ENCODE results near the gene PCBP3.
"Not testable (repeated sequence)": the region's sequence is repeated elsewhere in the genome, so short reads cannot be mapped to it uniquely, and the experiment has no call there.

Gene PCBP3

DNA sequence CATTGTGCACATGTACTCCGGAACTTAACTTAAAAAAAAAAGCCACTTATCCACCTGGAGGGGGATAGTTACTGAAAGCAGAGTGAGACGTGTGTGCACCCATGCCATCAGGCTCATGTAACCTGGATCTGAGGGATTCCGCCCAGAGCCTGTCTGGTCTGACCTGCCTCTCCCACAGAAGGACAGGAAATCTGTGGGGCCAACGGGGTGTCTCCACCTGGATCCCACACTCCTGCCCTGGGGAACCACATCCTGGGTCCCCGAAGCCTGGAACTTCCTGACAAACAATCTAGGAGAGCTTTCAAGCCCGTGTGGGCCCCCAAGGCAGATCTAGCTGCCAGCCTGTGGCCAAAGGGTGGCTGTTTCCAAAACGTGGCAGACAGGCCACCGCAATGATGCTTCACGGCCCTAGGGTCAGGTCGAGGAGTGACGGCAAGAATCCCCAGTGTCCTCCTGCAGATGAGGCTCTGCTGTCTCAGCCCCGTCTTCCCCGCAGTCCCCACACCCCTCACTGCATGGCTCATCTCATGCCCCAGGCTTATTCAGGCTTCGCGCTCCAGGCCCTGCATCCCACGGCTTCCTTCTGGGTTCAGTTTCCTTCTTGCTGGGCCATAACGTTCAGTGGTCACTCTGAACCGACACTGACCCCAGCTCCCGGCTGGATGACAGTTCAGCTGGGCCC lies 21.0 kb upstream of the PCBP3 start:
- no peak overlapping the region for H3K4me3 Mint-ChIP-seq

DNA sequence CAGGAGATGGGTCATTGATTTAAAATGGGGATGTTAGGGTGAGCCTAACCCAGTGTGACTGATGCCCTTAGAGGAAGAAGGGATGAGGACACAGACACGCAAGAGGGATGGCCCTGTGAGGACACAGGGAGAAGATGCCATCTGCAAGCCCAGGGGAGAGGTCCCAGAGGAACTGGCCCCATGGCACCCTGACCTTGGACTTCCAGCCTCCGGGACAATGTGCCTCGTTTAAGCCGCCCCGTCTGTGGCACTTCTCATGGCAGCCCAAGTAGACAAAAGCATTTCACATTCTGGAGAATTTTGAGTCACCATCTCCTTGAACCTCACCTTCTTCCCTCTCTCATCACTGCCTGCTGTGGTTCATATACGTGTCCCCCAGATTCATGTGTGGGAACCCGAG lies 20.1 kb upstream of the PCBP3 start:
- no peak overlapping the region for H3K27ac Mint-ChIP-seq
- peaks cover 20% of the 10 kb centered on the region for H3K4me1 Mint-ChIP-seq
- H3K4me3 Mint-ChIP-seq = no peak overlapping the region
- H3K27me3 Mint-ChIP-seq = no peaks in the 10 kb centered on the region
- peaks cover 2% of the 10 kb centered on the region for H3K36me3 Mint-ChIP-seq
- no peaks in the 10 kb centered on the region for H3K9me3 Mint-ChIP-seq

More for the DNA sequence above, 21.0 kb upstream of the PCBP3 start:
- Mint-ChIP-seq H3K27ac (no peak overlapping the region), H3K36me3 (peaks cover 2% of the 10 kb centered on the region), H3K4me1 (peaks cover 22% of the 10 kb centered on the region), H3K9me3 (no peaks in the 10 kb centered on the region), H3K27me3 (no peaks in the 10 kb centered on the region)

DNA sequence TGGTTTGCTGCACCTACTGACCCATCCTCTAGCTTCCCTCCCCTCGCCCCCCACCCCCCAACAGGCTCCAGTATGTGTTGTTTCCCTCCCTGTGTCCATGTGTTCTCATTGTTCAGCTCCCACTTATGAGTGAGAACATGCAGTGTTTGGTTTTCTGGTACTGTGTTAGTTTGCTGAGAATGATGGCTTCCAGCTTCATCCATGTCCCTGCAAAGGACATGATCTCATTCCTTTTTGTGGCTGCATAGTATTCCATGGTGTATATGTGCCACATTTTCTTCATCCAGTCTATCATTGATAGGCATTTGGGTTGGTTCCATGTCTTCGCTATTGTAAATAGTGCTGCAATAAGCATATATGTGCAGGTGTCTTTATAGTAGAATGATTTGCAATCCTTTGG lies 17.4 kb upstream of the PCBP3 start:
- H3K9me3 Mint-ChIP-seq, H3K4me3 Mint-ChIP-seq, H3K27me3 Mint-ChIP-seq, H3K27ac Mint-ChIP-seq, H3K36me3 Mint-ChIP-seq: not testable (repeated sequence)
- peaks cover 20% of the 10 kb centered on the region for H3K4me1 Mint-ChIP-seq

GRCh38 chr21:45629046-45629981 lies 14.2 kb upstream of the PCBP3 start:
- Mint-ChIP-seq H3K4me1 (peaks cover 20% of the 10 kb centered on the region), H3K4me3 (no peak overlapping the region), H3K27me3 (no peaks in the 10 kb centered on the region), H3K36me3 (no peaks in the 10 kb centered on the region), H3K27ac (peak overlapping the region; percentile 72), H3K9me3 (no peaks in the 10 kb centered on the region)

- H3K27ac Mint-ChIP-seq = no peak overlapping the region
- no peaks in the 10 kb centered on the region for H3K9me3 Mint-ChIP-seq
- no peaks in the 10 kb centered on the region for H3K27me3 Mint-ChIP-seq
- peaks cover 13% of the 10 kb centered on the region for H3K4me1 Mint-ChIP-seq
- no peak overlapping the region for H3K4me3 Mint-ChIP-seq
- no peaks in the 10 kb centered on the region for H3K36me3 Mint-ChIP-seq
Observed at GRCh38 chr21:45630066-45630694, 13.3 kb upstream of the PCBP3 start.

DNA sequence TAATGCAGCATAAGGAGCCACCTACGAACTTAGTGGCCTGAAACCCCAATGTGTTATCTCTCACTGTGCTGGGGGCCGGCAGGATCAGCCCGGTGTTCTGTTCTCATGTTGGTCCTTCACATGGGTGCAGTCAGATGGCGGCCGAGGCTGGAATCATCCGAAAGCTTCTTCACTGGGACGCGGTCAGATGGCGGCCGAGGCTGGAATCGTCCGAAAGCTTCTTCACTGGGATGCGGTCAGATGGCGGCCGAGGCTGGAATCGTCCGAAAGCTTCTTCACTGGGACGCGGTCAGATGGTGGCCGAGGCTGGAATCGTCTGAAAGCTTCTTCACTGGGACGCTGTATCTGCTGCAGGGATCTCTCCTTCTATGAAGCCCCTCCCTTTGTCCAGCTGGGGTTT lies 12.6 kb upstream of the PCBP3 start:
- Mint-ChIP-seq H3K9me3 (no peaks in the 10 kb centered on the region), H3K4me1 (peaks cover 10% of the 10 kb centered on the region), H3K4me3 (no peak overlapping the region), H3K36me3 (no peaks in the 10 kb centered on the region), H3K27ac (no peak overlapping the region), H3K27me3 (no peaks in the 10 kb centered on the region)

- Mint-ChIP-seq H3K27ac (no peak overlapping the region), H3K4me3 (no peak overlapping the region), H3K9me3 (no peaks in the 10 kb centered on the region), H3K27me3 (no peaks in the 10 kb centered on the region), H3K36me3 (no peaks in the 10 kb centered on the region), H3K4me1 (peaks cover 10% of the 10 kb centered on the region)
Observed at GRCh38 chr21:45631540-45631939, 12.0 kb upstream of the PCBP3 start.

DNA sequence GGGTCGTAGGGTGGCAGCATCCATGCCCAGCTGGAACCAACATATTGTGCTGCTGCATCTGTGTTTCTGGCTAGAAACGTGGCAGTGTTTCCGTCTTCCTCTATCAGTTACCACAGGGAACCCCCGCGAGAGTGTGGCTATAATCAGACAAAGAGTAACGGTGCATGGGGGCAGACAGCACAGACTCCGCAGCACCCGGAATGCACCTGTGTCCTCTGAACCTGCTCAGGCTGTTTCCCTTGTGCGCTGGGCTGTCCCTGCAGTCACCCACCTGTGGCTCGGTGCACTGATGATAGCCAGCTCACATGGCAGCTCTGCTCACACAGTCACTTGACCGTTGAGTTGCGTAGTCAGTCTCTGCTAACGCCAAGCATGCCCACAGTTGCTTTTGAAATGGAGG lies 11.4 kb upstream of the PCBP3 start:
- H3K36me3 Mint-ChIP-seq = no peaks in the 10 kb centered on the region
- no peaks in the 10 kb centered on the region for H3K9me3 Mint-ChIP-seq
- H3K4me1 Mint-ChIP-seq = peaks cover 10% of the 10 kb centered on the region
- H3K27ac Mint-ChIP-seq = no peak overlapping the region
- no peaks in the 10 kb centered on the region for H3K27me3 Mint-ChIP-seq
- H3K4me3 Mint-ChIP-seq = no peak overlapping the region

GRCh38 chr21:45632637-45633251 lies 10.8 kb upstream of the PCBP3 start:
- Mint-ChIP-seq H3K36me3 (no peaks in the 10 kb centered on the region), H3K27ac (no peak overlapping the region), H3K4me3 (no peak overlapping the region), H3K27me3 (no peaks in the 10 kb centered on the region), H3K4me1 (peaks cover 10% of the 10 kb centered on the region), H3K9me3 (no peaks in the 10 kb centered on the region)

GRCh38 chr21:45634511-45635183 lies 8.9 kb upstream of the PCBP3 start:
- no peaks in the 10 kb centered on the region for H3K36me3 Mint-ChIP-seq
- peaks cover 10% of the 10 kb centered on the region for H3K4me1 Mint-ChIP-seq
- H3K9me3 Mint-ChIP-seq = no peaks in the 10 kb centered on the region
- H3K27me3 Mint-ChIP-seq = no peaks in the 10 kb centered on the region
- no peak overlapping the region for H3K4me3 Mint-ChIP-seq
- no peak overlapping the region for H3K27ac Mint-ChIP-seq

DNA sequence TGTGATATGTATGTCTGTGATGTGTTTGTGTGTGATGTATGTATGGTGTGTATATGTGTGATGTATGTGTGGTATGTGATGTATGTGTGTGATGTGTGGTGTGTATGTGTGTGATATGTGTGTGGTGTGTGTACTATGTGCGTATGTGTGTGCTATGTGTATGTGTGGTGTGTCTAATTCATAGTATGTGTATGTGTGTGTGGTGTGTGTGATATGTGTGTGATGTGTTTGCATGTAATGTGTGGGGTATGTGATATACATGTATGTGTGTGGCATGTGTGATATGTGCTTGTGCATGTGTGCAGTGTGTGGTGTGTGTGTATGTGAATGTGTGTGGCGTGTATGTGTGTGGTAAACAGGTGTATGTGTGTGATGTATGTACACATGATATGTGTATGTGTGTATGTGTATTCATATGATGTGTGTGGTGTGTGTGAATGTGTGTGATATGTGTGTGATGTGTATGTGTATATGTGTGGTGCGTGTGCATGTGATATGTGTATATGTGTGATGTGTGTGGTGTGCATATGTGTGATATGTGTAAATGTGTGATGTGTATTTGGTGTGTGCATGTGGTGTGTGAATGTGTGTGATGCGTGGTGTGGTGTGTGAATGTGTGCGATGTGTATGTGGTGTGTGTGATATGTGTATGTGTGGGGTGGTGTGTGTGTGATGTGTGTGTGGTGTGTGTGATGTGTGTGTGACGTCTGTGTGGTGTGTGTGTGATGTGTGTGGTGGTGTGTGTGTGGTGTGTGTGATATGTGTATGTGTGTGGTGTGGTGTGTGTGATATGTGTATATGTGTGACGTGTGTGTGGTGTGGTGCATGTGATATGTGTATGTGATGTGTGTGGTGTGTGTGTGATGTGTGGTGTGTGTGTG lies 8.0 kb upstream of the PCBP3 start:
- H3K27me3 Mint-ChIP-seq = no peaks in the 10 kb centered on the region
- no peak overlapping the region for H3K27ac Mint-ChIP-seq
- peaks cover 19% of the 10 kb centered on the region for H3K4me1 Mint-ChIP-seq
- H3K4me3 Mint-ChIP-seq = no peak overlapping the region
- no peaks in the 10 kb centered on the region for H3K9me3 Mint-ChIP-seq
- H3K36me3 Mint-ChIP-seq = no peaks in the 10 kb centered on the region

- H3K9me3 Mint-ChIP-seq = no peaks in the 10 kb centered on the region
- H3K4me1 Mint-ChIP-seq = peaks cover 23% of the 10 kb centered on the region
- H3K27ac Mint-ChIP-seq = no peak overlapping the region
- no peaks in the 10 kb centered on the region for H3K27me3 Mint-ChIP-seq
- no peak overlapping the region for H3K4me3 Mint-ChIP-seq
- no peaks in the 10 kb centered on the region for H3K36me3 Mint-ChIP-seq
Observed at GRCh38 chr21:45636459-45636858, 7.1 kb upstream of the PCBP3 start.

GRCh38 chr21:45636951-45637646 lies 6.4 kb upstream of the PCBP3 start:
- H3K27me3 Mint-ChIP-seq = no peaks in the 10 kb centered on the region
- H3K9me3 Mint-ChIP-seq = no peaks in the 10 kb centered on the region
- H3K36me3 Mint-ChIP-seq = no peaks in the 10 kb centered on the region
- no peak overlapping the region for H3K4me3 Mint-ChIP-seq
- H3K27ac Mint-ChIP-seq = no peak overlapping the region
- H3K4me1 Mint-ChIP-seq = peaks cover 20% of the 10 kb centered on the region

DNA sequence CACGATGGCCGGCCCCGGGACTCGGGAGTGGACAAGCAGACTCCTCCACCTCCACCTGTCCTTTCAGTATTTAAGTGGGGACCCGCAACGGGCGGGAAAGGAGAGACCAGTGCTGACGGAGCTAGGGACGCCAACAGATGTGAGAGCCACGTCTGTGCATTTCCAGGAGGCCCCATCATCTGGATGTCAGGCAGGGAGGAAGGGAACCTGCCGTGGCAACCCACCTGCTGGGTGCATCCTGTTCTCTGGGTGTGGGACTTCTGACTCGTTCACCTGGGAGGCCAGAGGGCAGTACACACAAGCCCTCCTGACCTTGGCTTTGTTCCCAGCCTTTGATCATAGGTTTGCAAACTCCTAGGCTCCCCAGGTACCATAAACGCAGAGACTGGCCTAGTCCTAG lies 5.6 kb upstream of the PCBP3 start:
- no peaks in the 10 kb centered on the region for H3K9me3 Mint-ChIP-seq
- no peaks in the 10 kb centered on the region for H3K27me3 Mint-ChIP-seq
- no peaks in the 10 kb centered on the region for H3K36me3 Mint-ChIP-seq
- H3K4me3 Mint-ChIP-seq = no peak overlapping the region
- no peak overlapping the region for H3K27ac Mint-ChIP-seq
- H3K4me1 Mint-ChIP-seq = peaks cover 17% of the 10 kb centered on the region
